ENCODE results near the gene IL22RA1. TPM values are rescaled to one million over a fixed set of nuclear protein-coding genes. Genes with fewer than 3 reads are reported as not detected.

Gene IL22RA1
- total RNA-seq, 1 donor from 2014 or later = 0.83 TPM

DNA sequence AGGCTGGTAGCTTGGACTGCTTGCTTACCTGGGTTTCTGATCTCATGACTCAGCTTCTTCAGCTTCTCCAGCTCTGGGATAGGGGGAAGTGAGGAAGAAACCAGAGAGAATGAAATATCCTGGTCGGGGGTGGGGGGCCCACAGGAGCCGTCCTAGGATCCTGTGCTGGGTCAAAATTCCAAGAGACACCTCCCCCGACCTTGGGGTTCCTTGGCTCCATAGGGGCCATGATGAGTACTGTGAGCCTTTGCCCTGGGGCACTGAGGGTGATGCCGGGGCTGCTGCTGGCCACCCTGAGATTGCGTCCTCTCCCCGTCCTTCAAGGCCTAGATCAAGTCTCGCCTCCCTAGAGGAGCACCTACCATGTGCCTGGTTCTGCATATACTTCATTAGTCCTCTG, 71.0 kb downstream of the IL22RA1 start:
- DNase-seq = peak; percentile 23
- Histone ChIP-seq H3K9me3 (no peaks in the 10 kb centered on the region), H3K4me1 (peaks cover 5% of the 10 kb centered on the region), H3K36me3 (no peaks in the 10 kb centered on the region), H3K27me3 (ENCODE audit: low read depth) (no peaks in the 10 kb centered on the region), H3K4me3 (no peak overlapping the region), H3K27ac (no peak overlapping the region)
- no peak for ATAC-seq
- intact Hi-C loops (cut with DNase I) = no loop called here
- TF ChIP-seq, protein P1, sequence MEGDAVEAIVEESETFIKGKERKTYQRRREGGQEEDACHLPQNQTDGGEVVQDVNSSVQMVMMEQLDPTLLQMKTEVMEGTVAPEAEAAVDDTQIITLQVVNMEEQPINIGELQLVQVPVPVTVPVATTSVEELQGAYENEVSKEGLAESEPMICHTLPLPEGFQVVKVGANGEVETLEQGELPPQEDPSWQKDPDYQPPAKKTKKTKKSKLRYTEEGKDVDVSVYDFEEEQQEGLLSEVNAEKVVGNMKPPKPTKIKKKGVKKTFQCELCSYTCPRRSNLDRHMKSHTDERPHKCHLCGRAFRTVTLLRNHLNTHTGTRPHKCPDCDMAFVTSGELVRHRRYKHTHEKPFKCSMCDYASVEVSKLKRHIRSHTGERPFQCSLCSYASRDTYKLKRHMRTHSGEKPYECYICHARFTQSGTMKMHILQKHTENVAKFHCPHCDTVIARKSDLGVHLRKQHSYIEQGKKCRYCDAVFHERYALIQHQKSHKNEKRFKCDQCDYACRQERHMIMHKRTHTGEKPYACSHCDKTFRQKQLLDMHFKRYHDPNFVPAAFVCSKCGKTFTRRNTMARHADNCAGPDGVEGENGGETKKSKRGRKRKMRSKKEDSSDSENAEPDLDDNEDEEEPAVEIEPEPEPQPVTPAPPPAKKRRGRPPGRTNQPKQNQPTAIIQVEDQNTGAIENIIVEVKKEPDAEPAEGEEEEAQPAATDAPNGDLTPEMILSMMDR (IDR thresholded peaks at IDR 0.05) = no peak

GRCh38 chr1:24070821-24071393, 72.0 kb downstream of the IL22RA1 start:
- peak; percentile 88 to 90 for ATAC-seq
- Histone ChIP-seq H3K27ac (no peak overlapping the region), H3K4me3 (no peak overlapping the region), H3K9me3 (no peaks in the 10 kb centered on the region), H3K27me3 (ENCODE audit: low read depth) (no peaks in the 10 kb centered on the region), H3K36me3 (no peaks in the 10 kb centered on the region), H3K4me1 (peaks cover 5% of the 10 kb centered on the region)
- TF ChIP-seq, protein P1 (IDR thresholded peaks at IDR 0.05) = peak; percentile 82
- intact Hi-C loops (cut with DNase I) = no loop called here
- DNase-seq = peak; percentile 73

GRCh38 chr1:24069817-24070216, 73.1 kb downstream of the IL22RA1 start:
- no peak for ATAC-seq
- Histone ChIP-seq H3K27me3 (ENCODE audit: low read depth) (no peaks in the 10 kb centered on the region), H3K36me3 (no peaks in the 10 kb centered on the region), H3K4me3 (no peak overlapping the region), H3K4me1 (peaks cover 5% of the 10 kb centered on the region), H3K27ac (no peak overlapping the region), H3K9me3 (no peaks in the 10 kb centered on the region)
- TF ChIP-seq, protein P1 (IDR thresholded peaks at IDR 0.05) = no peak
- intact Hi-C loops (cut with DNase I) = no loop called here
- peak; percentile 16 for DNase-seq

Other genes starting within 250 kb of the IL22RA1 start
- gene CNR2, start 229.8 kb downstream of the IL22RA1 start, total RNA-seq = not detected
- gene PNRC2, start 183.3 kb downstream of the IL22RA1 start, total RNA-seq = 111 TPM
- gene SRSF10, start 162.8 kb downstream of the IL22RA1 start, total RNA-seq = 93.7 TPM
- gene MYOM3, start 31.0 kb downstream of the IL22RA1 start, total RNA-seq = 0.15 TPM
- gene IFNLR1, start 44.1 kb upstream of the IL22RA1 start, total RNA-seq = 11.7 TPM
- 0.80 TPM for gene GRHL3, start 176.2 kb upstream of the IL22RA1 start, total RNA-seq

Measured in lower lobe of right lung (tissue), 2 donors.